Endothelial cell of umbilical vein (primary cell): ENCODE measurements around the gene DBNDD2. TPM values are rescaled to one million over a fixed set of nuclear protein-coding genes. Genes with fewer than 3 reads are reported as not detected.

Experiments
- BruUV-seq: library from RNA; stranded (reverse); fragments of 400-500 nt; replicated peaks from 2 replicates; lab custom pipeline; 2021; lab: Mats Ljungman, UMichigan
- CTCF ChIA-PET: fragments of 300-600, 350-600 bp; sonication (Branson Sonifier 250); formaldehyde crosslinking; loops from one replicate; lab custom pipeline; 2021; ENCODE audit warnings: antibody characterized with exemption, inconsistent platforms; lab: Charles Lee
- POLR2A ChIA-PET: fragments of 300-600, 350-600 bp; sonication (Branson Sonifier 250); formaldehyde crosslinking; loops from one replicate; lab custom pipeline; 2021; ENCODE audit warnings: antibody characterized with exemption, inconsistent platforms; lab: Charles Lee
- DNase-seq: peaks from one replicate; pipeline ENCODE4 v3.0.0-alpha.2; 2011; ENCODE audit warnings: low read depth, low spot score
- FAIRE-seq: peaks from 2 replicates; lab custom pipeline; 2011; peaks lifted over from hg19 to GRCh38; lab: Jason Lieb, UNC
- H2AFZ ChIP-seq: 2 replicates; pipeline ENCODE4 v1.6.0; 2012; ENCODE audit warnings: low read depth, low read length, control low read depth, inconsistent platforms
- H3K27ac ChIP-seq: 2 replicates; pipeline ENCODE4 v1.5.1; 2011; ENCODE audit warnings: low read depth, mild to moderate bottlenecking, control low read depth, low read length, moderate library complexity; ENCODE audit not compliant: insufficient read depth
- H3K27me3 ChIP-seq, 2 experiments: 2 replicates each; pipeline versions ENCODE4 v1.6.0 to v1.6.1; 2011; ENCODE audit warnings: low read length in 2 of 2, mixed read lengths in 1 of 2; ENCODE audit not compliant: control insufficient read depth in 2 of 2, insufficient read depth in 2 of 2
- H3K36me3 ChIP-seq, 2 experiments: 2 replicates in 1 of 2; 3 replicates in 1 of 2; pipeline ENCODE4 v1.5.1; 2011; ENCODE audit warnings: low read length in 2 of 2, mild to moderate bottlenecking in 1 of 2, moderate library complexity in 1 of 2; ENCODE audit not compliant: control insufficient read depth in 2 of 2, insufficient read depth in 2 of 2; ENCODE audit errors: extremely low read depth in 1 of 2
- H3K4me1 ChIP-seq: 3 replicates; pipeline ENCODE4 v1.5.1; 2011; ENCODE audit warnings: mild to moderate bottlenecking, low read length; ENCODE audit not compliant: control insufficient read depth, insufficient read depth; ENCODE audit errors: extremely low read depth
- H3K4me2 ChIP-seq: 2 replicates; pipeline ENCODE4 v1.6.1; 2011; ENCODE audit warnings: low read length, control low read depth, mixed read lengths; ENCODE audit not compliant: insufficient read depth
- H3K4me3 ChIP-seq, 3 experiments: fragments of 200-600 bp in 1 of 3; sonication (generic), shearing (Covaris generic) in 1 of 3; replicated peaks in 1 of 3; 2 replicates each; pipeline ENCODE4 v1.5.1; 2011 to 2016; ENCODE audit warnings: control low read depth in 3 of 3, low read length in 3 of 3, mild to moderate bottlenecking in 2 of 3, inconsistent platforms in 1 of 3, low read depth in 1 of 3, moderate library complexity in 1 of 3; ENCODE audit not compliant: insufficient read depth in 1 of 3
- H3K79me2 ChIP-seq: 2 replicates; pipeline ENCODE4 v1.6.0; 2012; ENCODE audit warnings: low read length, inconsistent platforms; ENCODE audit not compliant: control insufficient read depth, insufficient read depth
- H3K9ac ChIP-seq: replicated peaks from 2 replicates; pipeline ENCODE3; 2011; ENCODE audit warnings: low read length, control low read depth; ENCODE audit not compliant: insufficient read depth; ENCODE audit errors: extremely low read depth
- H3K9me1 ChIP-seq: replicated peaks from 3 replicates; pipeline ENCODE4 v1.6.0; 2011; ENCODE audit warnings: mild to moderate bottlenecking, low read length; ENCODE audit not compliant: control insufficient read depth, insufficient read depth; ENCODE audit errors: extremely low read depth
- H3K9me3 ChIP-seq: replicated peaks from 2 replicates; pipeline ENCODE4 v1.5.1; 2012; ENCODE audit warnings: low read length, inconsistent platforms; ENCODE audit not compliant: control insufficient read depth, insufficient read depth
- H4K20me1 ChIP-seq: replicated peaks from 2 replicates; pipeline ENCODE3; 2011; ENCODE audit warnings: mild to moderate bottlenecking, low read length; ENCODE audit not compliant: control insufficient read depth, insufficient read depth; ENCODE audit errors: extremely low read depth
- EZH2 ChIP-seq: IDR thresholded peaks from 2 replicates; pipeline ENCODE4 v1.6.1; 2012; ENCODE audit warnings: borderline replicate concordance, low read depth, mild to moderate bottlenecking, moderate library complexity, low read length, inconsistent platforms; ENCODE audit not compliant: severe bottlenecking
- FOS ChIP-seq: IDR thresholded peaks from 2 replicates; pipeline ENCODE4 v1.6.1; 2011; ENCODE audit warnings: mild to moderate bottlenecking, low read length, moderate library complexity, borderline replicate concordance; ENCODE audit not compliant: insufficient read depth
- GATA2 ChIP-seq: IDR thresholded peaks from 2 replicates; pipeline ENCODE4 v1.7.0; 2011; ENCODE audit warnings: low read depth, mild to moderate bottlenecking, moderate library complexity, mixed read lengths, low read length; ENCODE audit not compliant: insufficient read length, insufficient read depth
- JUN ChIP-seq: IDR thresholded peaks from 2 replicates; pipeline ENCODE4 v1.6.1; 2011; ENCODE audit warnings: borderline replicate concordance, low read depth; ENCODE audit not compliant: insufficient read length, insufficient read depth
- MYC ChIP-seq: IDR thresholded peaks from one replicate; pipeline ENCODE4 v1.6.1; 2011; ENCODE audit warnings: mild to moderate bottlenecking, low read depth, low read length
- POLR2A ChIP-seq: IDR thresholded peaks from 2 replicates; pipeline ENCODE4 v1.6.1; 2012; ENCODE audit warnings: low read depth, mild to moderate bottlenecking, control low read depth, low read length
- POLR2AphosphoS5 ChIP-seq: IDR thresholded peaks from 2 replicates; pipeline ENCODE4 v1.6.1; 2012; ENCODE audit warnings: low read depth, mild to moderate bottlenecking, control low read depth, low read length, moderate library complexity; ENCODE audit not compliant: insufficient read depth
- dilution Hi-C: fragments of 300-500 bp; cut with MboI; formaldehyde crosslinking; loops from one replicate; pipeline ENCODE4 v1.15.0; 2019; ENCODE audit warnings: low sequenced_read_pairs; ENCODE audit not compliant: extremely low pct_ligation_motif_present
- intact Hi-C: fragments of 100-400 bp; cut with micrococcal nuclease; formaldehyde crosslinking; loops from one replicate; pipeline ENCODE4 v1.10.0; 2022
- polyA plus RNA-seq, 4 experiments: library from polyadenylated mRNA; depleted of rRNA in 3 of 4; stranded (reverse) in 3 of 4; unstranded in 1 of 4; fragments of >200 nt; gene quantifications; 2 replicates each; pipeline versions ENCODE4 v1.2.1 to v1.2.3, GENCODE V29; 2011 to 2012; ENCODE audit warnings: missing spikeins in 1 of 4
- total RNA-seq: library from RNA; stranded (reverse); gene quantifications from 2 replicates; pipeline ENCODE4 v1.2.3, GENCODE V29; 2021
- TF ChIP-seq, protein P1 (sequence below), 2 donors: IDR thresholded peaks; 1 replicate in 1 of 2; 2 replicates in 1 of 2; pipeline ENCODE4 v1.5.1; 2011; ENCODE audit warnings: low read length in 2 of 2, mild to moderate bottlenecking in 2 of 2, moderate library complexity in 2 of 2, control low read depth in 1 of 2, inconsistent platforms in 1 of 2, low read depth in 1 of 2; ENCODE audit not compliant: insufficient read depth in 1 of 2; ENCODE audit errors: extremely low read depth in 1 of 2
- TF ChIP-seq, protein P2 (sequence below): IDR thresholded peaks from 2 replicates; pipeline ENCODE4 v1.6.1; 2011; ENCODE audit not compliant: insufficient read depth, insufficient read length

The DBNDD2 gene
- total and polyA plus RNA-seq, 2 donors (not counting 3 experiments of a cell fraction or from before 2014, with no cell fraction given), result 15.6 to 27.9 TPM

DNA sequence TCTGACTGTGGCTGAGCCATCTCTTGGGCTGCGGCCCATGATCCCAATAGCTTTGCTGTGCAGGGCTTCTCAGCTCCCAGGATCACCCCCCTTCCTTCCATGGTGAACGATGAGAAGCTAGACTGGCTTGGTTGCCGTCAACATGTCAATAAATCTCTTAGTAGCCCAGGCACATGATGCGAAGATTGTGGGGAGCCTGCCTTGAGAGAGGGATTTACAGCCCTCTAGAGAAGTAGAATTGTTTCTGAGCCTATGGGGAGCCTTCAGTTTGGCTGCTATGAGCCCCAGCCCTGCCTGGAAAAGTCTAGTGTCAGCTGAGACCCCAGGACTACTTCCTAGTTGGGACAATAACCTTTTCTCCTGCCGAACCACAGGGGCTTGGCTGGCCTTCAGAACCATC is 4.6 kb downstream of the DBNDD2 start:
- Histone ChIP-seq H4K20me1 (no peaks in the 10 kb centered on the region), H3K27me3 (no peaks in the 10 kb centered on the region), H3K9ac (no peak overlapping the region), H3K9me3 (no peaks in the 10 kb centered on the region), H3K9me1 (no peaks in the 10 kb centered on the region), H3K4me2 (no peak overlapping the region), H2AFZ (no peak overlapping the region), H3K4me1 (peaks cover 14% of the 10 kb centered on the region), H3K27ac (no peak overlapping the region), H3K79me2 (peaks cover 13% of the 10 kb centered on the region), H3K36me3 (peaks cover 0 to 3% of the 10 kb centered on the region in 2 experiments), H3K4me3 (no peak overlapping the region)
- ChIA-PET POLR2A (no interaction called here), CTCF (interaction anchor here (1.2 to 3.6 kb wide), 4 partner anchors 24 to 122 kb away, joined by 3 to 15 read pairs (median 6); partner anchors contain the start of gene SYS1)
- dilution Hi-C loops (no loop called here), intact Hi-C loops (no loop called here)
- no TSS peak for BruUV-seq
- TF ChIP-seq, protein P1, sequence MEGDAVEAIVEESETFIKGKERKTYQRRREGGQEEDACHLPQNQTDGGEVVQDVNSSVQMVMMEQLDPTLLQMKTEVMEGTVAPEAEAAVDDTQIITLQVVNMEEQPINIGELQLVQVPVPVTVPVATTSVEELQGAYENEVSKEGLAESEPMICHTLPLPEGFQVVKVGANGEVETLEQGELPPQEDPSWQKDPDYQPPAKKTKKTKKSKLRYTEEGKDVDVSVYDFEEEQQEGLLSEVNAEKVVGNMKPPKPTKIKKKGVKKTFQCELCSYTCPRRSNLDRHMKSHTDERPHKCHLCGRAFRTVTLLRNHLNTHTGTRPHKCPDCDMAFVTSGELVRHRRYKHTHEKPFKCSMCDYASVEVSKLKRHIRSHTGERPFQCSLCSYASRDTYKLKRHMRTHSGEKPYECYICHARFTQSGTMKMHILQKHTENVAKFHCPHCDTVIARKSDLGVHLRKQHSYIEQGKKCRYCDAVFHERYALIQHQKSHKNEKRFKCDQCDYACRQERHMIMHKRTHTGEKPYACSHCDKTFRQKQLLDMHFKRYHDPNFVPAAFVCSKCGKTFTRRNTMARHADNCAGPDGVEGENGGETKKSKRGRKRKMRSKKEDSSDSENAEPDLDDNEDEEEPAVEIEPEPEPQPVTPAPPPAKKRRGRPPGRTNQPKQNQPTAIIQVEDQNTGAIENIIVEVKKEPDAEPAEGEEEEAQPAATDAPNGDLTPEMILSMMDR (IDR thresholded peaks at IDR 0.05; ENCODE audit: extremely low read depth in 1 of 2, insufficient read depth in 1 of 2, low read depth in 1 of 2, low read length in 2 of 2), result no peak
- TF ChIP-seq JUN (no peak), GATA2 (no peak), POLR2A (no peak), POLR2AphosphoS5 (no peak), EZH2 (no peak), FOS (no peak), MYC (no peak)
- TF ChIP-seq, protein P2, sequence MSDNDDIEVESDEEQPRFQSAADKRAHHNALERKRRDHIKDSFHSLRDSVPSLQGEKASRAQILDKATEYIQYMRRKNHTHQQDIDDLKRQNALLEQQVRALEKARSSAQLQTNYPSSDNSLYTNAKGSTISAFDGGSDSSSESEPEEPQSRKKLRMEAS, result no peak
- DNase-seq, result no peak
- no peak for FAIRE-seq
